H1 (cell line): ENCODE results near the gene KCNC1.

ENCODE experiments used
- EP300 ChIP-seq, 2 experiments: IDR thresholded peaks; 1 replicate in 1 of 2; 2 replicates in 1 of 2; pipeline ENCODE4 v1.6.1; 2011 to 2012; ENCODE audit warnings: low read depth in 2 of 2, low read length in 2 of 2, mild to moderate bottlenecking in 2 of 2, borderline replicate concordance in 1 of 2, inconsistent platforms in 1 of 2, moderate library complexity in 1 of 2
- FOSL1 ChIP-seq: IDR thresholded peaks from 2 replicates; pipeline ENCODE4 v1.6.1; 2011; ENCODE audit warnings: mild to moderate bottlenecking, low read depth, low read length, moderate library complexity; ENCODE audit not compliant: insufficient read depth
- MAFK ChIP-seq: IDR thresholded peaks from 2 replicates; pipeline ENCODE4 v1.6.1; 2012; ENCODE audit warnings: low read depth, mild to moderate bottlenecking, improper control_type of control experiment, low read length
- POLR2A ChIP-seq, 2 experiments: IDR thresholded peaks; 1 replicate in 1 of 2; 2 replicates in 1 of 2; pipeline ENCODE4 v1.6.1; 2011; ENCODE audit warnings: low read depth in 2 of 2, low read length in 2 of 2, mild to moderate bottlenecking in 2 of 2; ENCODE audit errors: control extremely low read depth in 1 of 2
- TF ChIP-seq, protein P1 (sequence below), 3 experiments: IDR thresholded peaks; 1 replicate in 2 of 3; 2 replicates in 1 of 3; pipeline versions ENCODE4 v1.5.1 to v1.6.1; 2011; ENCODE audit warnings: low read length in 3 of 3, mild to moderate bottlenecking in 3 of 3, inconsistent platforms in 2 of 3, low read depth in 1 of 3, moderate library complexity in 1 of 3; ENCODE audit not compliant: insufficient read depth in 1 of 3; ENCODE audit errors: control extremely low read depth in 1 of 3

DNA sequence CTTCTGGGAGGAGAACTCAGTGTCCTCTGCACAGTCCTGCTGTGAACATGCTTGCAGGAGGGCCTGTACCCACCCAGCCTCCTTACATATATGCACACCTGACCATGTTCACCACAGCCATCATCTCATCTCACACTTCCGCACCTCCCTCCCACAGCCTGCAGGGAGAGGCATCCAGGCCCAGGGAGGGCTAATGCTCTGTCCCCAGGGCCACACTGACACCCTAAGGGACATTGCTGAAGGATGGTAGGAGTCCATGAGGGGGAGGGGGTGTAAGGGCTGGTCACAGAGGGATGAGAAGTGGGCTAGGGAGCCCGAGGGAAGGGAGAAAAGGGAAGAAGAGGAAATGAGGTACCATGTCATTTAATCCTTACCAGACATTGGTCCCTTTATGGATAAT is 4.4 kb upstream of the KCNC1 start:
- TF ChIP-seq, protein P1, sequence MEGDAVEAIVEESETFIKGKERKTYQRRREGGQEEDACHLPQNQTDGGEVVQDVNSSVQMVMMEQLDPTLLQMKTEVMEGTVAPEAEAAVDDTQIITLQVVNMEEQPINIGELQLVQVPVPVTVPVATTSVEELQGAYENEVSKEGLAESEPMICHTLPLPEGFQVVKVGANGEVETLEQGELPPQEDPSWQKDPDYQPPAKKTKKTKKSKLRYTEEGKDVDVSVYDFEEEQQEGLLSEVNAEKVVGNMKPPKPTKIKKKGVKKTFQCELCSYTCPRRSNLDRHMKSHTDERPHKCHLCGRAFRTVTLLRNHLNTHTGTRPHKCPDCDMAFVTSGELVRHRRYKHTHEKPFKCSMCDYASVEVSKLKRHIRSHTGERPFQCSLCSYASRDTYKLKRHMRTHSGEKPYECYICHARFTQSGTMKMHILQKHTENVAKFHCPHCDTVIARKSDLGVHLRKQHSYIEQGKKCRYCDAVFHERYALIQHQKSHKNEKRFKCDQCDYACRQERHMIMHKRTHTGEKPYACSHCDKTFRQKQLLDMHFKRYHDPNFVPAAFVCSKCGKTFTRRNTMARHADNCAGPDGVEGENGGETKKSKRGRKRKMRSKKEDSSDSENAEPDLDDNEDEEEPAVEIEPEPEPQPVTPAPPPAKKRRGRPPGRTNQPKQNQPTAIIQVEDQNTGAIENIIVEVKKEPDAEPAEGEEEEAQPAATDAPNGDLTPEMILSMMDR (IDR thresholded peaks at IDR 0.05; ENCODE audit: control extremely low read depth in 1 of 3, insufficient read depth in 1 of 3, low read depth in 1 of 3, low read length in 3 of 3) = no peak
- no peak for TF ChIP-seq EP300 (IDR thresholded peaks at IDR 0.05; ENCODE audit: borderline replicate concordance in 1 of 2, low read depth in 2 of 2, low read length in 2 of 2)
- TF ChIP-seq POLR2A (IDR thresholded peaks at IDR 0.05; ENCODE audit: control extremely low read depth in 1 of 2, low read depth in 2 of 2, low read length in 2 of 2) = no peak
- no peak for TF ChIP-seq MAFK
- TF ChIP-seq FOSL1 = no peak
